Caki2 (cell line): ENCODE measurements around the gene IRF4. TPM values are rescaled to one million over a fixed set of nuclear protein-coding genes. Genes with fewer than 3 reads are reported as not detected.

Source experiments
- DNase-seq: peaks from one replicate; pipeline ENCODE4 v3.0.0-alpha.2; 2015; ENCODE audit warnings: low read depth
- in situ Hi-C: cut with HindIII; loops from 2 replicates; pipeline ENCODE4 v1.10.0; 2016; ENCODE audit warnings: low sequenced_read_pairs, low pct_unique_long_range_greater_than_20kb, mixed read lengths
- total RNA-seq: library from RNA; depleted of rRNA; stranded (reverse); fragments of >200 nt; shearing (Covaris generic); gene quantifications from 2 replicates; pipeline ENCODE4 v1.2.3, GENCODE V29; 2014; ENCODE audit warnings: low replicate concordance; rRNA removed

Gene IRF4
- not detected in 2 replicates for total RNA-seq

DNA sequence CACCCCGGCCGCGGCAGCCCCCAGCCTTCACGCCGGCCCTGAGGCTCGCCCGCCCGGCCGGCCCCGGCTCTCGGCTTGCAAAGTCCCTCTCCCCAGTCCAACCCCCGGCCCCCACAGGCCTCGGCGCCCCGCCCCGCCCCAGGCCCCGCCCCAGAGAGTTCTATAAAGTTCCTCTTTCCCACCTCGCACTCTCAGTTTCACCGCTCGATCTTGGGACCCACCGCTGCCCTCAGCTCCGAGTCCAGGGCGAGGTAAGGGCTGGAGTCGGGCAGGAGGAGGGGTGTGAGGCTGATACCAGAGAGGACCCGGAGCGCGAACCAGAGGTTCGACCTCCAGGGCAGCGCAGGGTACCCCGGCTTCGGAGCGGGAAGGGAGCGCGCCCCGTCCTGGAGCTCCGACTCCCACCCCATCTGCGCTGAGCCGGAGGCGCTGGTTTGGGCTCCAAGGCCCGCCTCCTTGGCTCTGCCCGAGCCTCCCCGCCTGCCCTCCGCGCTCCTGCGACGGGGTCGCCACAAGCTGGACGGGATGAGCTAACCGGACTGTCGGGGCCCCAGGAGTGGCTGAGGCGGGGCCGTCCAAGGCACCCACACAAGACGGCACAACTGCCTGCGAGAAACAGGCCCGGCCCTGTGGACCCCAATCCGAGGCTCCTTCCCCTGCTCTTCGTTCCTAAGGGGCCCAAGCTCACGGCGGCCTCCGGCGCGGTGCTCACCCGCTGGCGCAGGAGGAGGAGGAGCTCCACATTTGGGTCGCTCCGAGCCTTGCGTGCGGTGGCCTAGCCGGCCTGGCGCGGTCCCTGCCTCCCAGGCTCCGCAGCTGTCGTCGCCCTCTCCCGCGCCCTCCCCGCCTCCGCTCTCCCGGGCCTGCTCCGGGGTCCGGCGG lies at the start of gene IRF4:
Gene IRF4, plus strand, starts transcription at position 194 of the 882 bp plus-strand sequence. CDS start 1,401 bp downstream, outside the sequence.
- in situ Hi-C loops, result no loop called here
- DNase-seq, result no peak

DNA sequence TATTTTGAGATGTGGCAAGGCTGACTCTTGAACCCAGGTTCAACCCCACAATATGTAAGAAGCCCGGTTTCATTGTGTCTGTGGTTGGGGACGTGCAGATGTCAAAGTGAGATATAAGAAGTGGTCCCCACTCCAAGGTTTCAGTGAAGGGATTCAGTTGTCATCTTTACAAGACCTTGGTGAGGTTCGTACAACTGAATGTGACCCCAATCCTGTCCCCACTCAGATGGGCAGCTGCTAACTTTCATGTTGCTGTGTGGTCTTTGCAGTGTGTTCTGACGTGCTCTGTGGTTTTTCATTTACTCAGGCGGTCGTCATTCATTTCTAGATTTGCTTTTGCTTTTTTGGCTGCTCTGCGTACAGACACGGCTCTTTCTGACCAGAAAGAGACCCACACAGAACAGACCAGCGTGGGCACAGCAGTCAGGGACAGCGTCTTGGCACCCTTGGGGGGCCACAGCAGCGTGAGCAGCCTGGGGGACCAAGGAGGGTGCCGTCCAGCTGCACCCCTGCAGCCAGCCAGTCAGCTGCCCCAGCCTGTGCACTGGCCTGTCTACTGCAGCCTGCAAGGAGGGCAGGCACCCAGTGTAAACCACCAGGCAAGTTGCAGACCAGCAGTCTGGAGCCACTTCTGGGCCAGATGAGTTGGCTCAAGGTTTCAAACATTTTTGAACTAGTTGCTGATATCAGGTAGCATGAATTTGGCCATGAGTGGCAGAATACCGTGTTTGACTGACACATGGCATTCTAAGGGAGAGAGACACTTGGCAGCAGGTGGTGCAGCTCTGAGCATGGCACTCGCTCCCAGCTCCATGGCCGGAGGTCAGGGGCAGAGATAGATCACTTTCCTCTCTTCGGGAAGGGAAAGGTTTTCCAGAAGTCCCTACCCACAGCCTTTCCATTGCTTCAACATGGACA lies 49.4 kb upstream of the IRF4 start:
- in situ Hi-C loops, result no loop called here
- no peak for DNase-seq

DNA sequence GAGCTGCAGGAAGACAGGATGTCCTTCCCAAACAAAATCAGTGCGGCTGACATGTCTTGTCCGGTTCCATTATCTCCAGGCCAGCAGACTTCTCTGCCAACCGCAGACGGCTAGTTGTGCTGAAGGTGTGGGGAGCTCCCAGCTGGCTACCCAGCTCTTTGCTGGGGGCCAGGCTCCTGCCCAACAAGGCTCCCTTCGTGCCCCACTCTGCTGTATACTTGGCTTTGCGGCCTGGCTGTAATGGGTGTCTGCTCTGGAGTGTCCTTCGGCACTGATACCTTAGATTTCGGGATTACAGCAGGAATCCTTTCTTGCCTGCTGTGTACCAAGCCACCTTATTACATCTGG lies 48.7 kb upstream of the IRF4 start:
- in situ Hi-C loops, result no loop called here
- no peak for DNase-seq

DNA sequence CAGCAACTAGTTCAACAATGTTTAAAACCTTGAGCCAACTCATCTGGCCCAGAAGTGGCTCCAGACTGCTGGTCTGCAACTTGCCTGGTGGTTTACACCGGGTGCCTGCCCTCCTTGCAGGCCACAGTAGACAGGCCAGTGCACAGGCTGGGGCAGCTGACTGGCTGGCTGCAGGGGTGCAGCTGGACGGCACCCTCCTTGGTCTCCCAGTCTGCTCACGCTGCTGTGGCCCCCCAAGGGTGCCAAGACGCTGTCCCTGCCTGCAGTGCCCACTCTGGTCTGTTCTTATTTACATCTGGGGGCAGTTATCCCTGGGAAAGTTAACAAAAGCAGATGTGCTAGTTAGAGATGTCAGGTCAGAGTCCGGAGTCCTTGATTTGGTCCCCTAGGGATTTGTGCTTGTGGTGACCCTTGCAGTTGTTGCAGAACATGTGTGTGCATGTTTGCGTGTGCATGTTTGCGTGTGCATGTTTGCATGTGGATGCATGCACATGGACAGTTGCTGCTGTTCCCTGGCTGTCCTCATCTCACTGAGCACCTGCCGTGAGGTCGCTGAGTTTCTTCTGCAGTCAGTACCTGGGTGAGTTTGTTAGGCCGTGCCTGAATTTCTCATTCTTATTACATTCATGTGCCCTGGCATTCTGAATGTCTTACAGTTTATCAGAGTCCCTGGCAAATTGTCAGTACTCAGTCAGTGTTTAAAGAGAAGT lies 48.2 kb upstream of the IRF4 start:
- DNase-seq, result no peak
- in situ Hi-C loops, result no loop called here

DNA sequence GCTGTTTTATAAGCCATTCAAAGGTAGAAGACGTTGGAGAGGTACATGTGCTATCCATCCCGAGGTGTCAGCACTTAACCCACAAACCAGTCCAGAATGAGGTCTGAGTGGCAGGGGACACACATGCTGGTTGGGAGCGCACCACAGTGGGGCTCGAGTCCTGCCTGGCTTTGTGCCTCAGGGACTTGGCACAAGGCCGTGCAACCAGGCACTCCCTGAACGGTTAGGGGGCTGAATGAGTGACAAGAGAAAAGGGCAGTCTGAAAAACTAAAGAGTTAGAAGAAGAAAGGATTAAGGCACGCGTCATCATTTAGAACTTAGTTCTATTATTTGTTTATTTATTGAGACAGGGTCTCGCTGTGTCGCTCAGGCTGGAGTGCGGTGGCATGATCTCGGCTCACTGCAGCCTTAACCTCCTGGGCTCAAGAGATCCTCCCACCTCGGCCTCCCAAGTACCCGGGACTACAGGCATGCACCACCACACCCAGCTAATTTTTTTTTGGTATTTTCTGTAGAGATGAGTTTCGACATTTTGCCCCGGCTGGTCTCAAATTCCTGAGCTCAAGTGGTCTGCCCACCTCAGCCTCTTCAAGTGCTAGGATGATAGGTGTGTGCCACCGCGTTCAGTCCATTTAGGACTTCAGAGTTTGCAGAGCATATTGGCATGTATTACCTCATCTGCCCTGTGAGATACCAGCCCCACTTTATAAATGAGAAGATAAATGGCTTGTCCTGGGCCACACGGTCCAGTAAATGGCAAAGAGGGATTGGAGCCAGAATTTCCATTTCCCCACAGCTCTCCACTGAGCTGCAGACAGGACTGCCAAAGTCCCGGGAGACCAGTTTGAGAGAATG lies 47.4 kb upstream of the IRF4 start:
- in situ Hi-C loops, result no loop called here
- DNase-seq, result no peak

- no peak for DNase-seq
- in situ Hi-C loops, result no loop called here
Observed at GRCh38 chr6:344816-345340, 46.7 kb upstream of the IRF4 start.

DNA sequence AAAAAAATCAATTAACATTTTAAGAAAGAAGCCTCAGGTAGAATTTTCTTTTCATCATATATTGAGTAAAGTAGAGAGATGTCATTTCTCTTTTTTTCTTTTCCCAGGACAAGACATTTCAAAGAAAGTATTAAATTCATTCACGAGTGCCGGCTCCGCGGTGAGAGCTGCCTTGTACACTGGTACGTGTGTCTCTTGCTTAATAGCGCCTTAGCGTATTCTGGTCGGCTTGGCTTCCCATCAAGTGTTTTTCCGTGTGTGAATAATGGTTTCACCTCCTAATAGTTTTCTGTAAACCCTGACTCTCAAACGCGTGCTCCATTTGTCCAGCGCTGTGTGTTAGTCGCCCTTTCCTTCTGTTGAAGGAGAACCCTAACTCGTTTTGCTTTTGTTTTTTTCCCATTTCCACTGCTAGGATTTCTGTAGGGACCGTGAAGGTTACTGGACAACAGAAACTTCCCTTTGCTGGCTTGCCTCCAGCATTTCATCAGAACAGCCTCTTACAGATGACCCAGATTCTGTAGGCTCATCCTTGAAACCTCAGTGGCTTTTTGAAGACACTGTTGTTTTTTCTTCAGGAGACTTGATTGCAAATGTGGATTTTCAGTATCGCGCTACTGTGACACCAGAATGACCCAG lies 45.7 kb upstream of the IRF4 start:
- in situ Hi-C loops, result no loop called here
- no peak for DNase-seq

DNA sequence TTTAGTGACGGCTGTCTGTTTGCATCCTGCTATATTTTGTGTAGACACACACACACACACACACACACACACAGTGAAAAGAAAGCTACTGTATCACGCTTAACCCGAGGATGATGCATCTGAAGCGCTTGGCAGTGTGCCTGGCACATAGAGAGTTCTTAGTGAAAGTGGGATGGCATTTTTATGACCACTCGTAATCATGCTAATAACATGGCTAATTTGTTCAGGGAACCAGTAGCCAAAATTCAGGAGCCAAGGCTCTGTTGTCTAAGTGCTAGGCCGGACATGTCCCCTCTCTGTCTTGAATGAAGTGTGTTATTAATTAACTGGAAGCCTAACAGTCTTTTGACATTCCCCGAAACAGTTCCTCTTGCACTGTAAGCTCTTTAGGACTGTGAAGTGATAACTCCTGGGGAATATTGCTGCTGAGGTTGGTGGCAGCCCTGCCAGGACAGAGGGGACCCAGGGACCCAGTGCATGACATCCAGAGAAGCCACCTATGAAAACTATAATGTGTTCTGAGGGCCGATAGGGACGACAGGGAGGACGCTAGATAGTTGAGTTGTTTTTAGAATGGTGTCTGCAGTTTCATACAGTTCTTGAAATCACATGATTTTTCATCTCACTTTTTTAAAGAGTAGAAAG lies 45.0 kb upstream of the IRF4 start:
- DNase-seq, result no peak
- in situ Hi-C loops, result no loop called here

GRCh38 chr6:347232-347631 lies 44.3 kb upstream of the IRF4 start:
- DNase-seq, result no peak
- in situ Hi-C loops, result no loop called here

GRCh38 chr6:347951-348859 lies 43.3 kb upstream of the IRF4 start:
- in situ Hi-C loops, result no loop called here

DNA sequence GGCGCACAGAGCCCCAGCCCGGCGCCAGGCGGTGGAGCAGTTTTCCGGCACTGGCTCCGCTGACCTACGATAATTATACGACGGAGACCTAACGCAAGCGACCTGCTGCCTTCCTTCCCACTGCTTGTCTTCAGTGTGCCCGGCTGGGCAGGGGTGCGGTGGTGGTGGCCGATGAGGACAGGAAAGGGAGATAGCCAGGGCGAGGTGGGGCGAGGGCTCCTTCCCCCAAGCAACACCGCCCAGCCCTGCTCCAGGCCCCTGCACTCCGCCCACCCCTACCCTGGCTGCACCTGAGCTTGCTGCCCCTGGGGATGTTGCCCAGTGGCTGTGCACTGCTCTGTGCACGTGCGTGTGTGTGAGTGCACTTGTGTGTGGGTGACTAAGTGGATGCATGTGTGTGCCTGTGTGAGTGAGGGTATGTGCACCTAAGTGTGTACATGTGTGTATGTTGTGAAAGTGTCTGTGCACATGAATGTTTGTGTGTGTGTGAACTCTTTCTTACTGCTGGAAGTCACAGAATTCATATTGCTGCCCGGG lies 42.6 kb upstream of the IRF4 start:
- DNase-seq, result no peak
- in situ Hi-C loops, result no loop called here

More at GRCh38 chr6:347951-348859, 43.3 kb upstream of the IRF4 start:
- no peak for DNase-seq

DNA sequence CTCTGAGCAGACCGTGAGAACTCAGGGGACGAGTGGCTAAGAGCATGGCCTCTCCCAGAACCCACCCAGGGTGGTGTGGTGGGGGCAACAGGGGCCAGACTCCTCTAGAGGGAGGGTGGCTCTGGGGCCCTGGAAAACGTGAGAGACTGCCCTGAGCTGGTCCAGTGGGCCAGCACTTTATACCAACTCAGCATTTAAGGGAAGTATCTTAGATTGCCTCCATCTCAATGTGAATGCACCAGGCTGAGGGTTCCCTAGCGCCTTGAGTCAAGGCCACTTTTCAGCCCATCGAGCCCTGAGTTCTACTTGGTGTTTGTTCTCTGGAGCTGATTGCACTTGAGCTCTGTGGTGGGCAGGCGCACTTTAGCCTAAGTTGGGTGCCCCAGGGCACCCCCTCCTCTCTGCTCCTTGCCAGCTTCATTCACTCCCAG lies 42.0 kb upstream of the IRF4 start:
- in situ Hi-C loops, result no loop called here
- no peak for DNase-seq

GRCh38 chr6:350371-350770 lies 41.2 kb upstream of the IRF4 start:
- DNase-seq, result no peak
- in situ Hi-C loops, result no loop called here

DNA sequence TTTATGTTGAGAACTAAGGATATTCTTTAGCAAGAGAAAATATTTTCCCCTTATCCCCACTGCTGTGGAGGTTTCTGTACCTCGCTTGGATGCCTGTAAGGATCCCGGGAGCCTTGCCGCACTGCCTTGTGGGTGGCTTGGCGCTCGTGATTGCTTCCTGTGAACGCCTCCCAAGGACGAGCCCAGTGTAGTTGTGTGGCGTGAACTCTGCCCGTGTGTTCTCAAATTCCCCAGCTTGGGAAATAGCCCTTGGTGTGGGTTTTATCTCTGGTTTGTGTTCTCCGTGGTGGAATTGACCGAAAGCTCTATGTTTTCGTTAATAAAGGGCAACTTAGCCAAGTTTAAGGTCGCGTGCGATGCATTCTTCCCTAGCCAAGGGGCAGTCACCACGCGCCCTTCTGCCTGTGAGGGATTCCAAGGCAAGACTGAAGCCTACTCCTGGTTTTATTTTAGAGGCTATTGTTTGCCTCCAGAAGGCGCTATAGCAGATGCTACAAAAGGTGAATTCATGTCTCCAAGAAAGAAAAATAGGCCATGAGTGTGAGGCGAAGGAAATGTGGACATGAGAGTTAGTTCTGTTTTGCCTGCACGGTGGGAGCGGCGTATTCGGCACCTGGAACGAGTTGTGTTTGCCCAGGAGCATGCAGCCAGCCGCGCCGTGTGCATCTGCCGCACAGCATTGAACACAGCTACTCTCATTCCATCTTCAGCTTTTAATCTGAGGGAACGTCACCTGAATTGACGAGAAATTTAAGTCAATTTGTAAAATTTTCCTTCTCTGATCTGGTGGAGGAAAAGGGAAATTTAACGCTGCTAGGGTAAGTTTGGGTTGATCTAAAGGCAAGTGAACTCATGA lies 40.3 kb upstream of the IRF4 start:
- in situ Hi-C loops, result no loop called here
- no peak for DNase-seq

GRCh38 chr6:351867-352289 lies 39.7 kb upstream of the IRF4 start:
- in situ Hi-C loops, result no loop called here

More at GRCh38 chr6:351867-352289, 39.7 kb upstream of the IRF4 start:
- no peak for DNase-seq
